Measurements from ENCODE around the gene PHKB. TPM values are rescaled to one million over a fixed set of nuclear protein-coding genes. Genes with fewer than 3 reads are reported as not detected.

Gene PHKB
- total RNA-seq: 94.8 and 110 TPM in 2 replicates

DNA sequence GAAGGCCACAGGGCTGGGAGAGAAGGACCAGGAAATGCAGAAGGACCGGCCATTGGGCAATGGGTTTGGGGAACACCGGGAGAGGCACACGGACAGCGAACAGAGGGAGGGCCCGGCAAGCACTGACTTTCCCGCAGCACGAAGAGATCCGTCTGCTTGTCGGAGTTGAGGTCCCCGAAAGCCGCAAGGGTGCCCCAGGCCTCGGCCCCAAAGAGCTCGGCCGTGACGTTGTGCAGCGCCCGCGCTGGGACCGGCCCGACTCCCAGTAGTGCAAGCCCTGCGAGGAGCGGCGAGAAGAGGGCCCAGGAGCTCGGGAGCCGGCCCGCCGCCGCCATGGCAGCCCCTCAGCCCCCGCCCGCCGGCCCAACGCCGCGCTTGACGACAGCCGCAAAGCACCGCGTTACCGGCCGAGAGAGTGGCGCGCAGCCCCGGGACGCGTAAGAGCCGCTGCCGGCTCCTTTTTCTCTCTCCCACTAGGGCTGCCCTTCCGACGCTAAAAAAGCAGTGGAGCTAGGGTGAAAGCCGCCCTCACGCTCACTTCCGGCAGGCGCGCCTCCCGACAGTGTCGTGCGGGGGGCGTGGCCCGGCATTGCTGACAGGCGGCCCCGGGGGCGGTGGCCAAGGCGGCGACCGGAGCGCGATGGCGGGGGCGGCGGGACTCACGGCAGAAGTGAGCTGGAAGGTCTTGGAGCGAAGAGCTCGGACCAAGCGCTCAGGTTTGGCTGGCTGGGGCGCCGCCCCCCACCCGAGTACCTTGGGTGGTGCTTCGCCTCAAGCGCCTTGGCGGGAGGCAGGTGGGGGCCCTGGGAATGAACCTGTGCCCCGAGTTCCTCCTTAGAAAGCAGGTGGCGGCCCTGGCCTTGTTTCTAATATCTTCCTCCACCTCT is at the start of gene PHKB, which contains the start of gene ITFG1:
PHKB (plus strand) TSS at position 621 of the 887 bp plus-strand sequence; CDS start at position 641, 20 bp downstream.
ITFG1 (minus strand) TSS at position 353 of the 887 bp plus-strand sequence; CDS start at position 335, 18 bp downstream.
- H3K27me3 Mint-ChIP-seq: no peaks in the 10 kb centered on the region
- POLR2A ChIA-PET: interaction anchor here (0.6 to 4.5 kb wide), 18 partner anchors 12 to 1149 kb away, joined by 3 to 97 read pairs (median 4); partner anchors contain the start of genes C16orf87, DNAJA2 and N4BP1
- TF ChIP-seq, protein P1, sequence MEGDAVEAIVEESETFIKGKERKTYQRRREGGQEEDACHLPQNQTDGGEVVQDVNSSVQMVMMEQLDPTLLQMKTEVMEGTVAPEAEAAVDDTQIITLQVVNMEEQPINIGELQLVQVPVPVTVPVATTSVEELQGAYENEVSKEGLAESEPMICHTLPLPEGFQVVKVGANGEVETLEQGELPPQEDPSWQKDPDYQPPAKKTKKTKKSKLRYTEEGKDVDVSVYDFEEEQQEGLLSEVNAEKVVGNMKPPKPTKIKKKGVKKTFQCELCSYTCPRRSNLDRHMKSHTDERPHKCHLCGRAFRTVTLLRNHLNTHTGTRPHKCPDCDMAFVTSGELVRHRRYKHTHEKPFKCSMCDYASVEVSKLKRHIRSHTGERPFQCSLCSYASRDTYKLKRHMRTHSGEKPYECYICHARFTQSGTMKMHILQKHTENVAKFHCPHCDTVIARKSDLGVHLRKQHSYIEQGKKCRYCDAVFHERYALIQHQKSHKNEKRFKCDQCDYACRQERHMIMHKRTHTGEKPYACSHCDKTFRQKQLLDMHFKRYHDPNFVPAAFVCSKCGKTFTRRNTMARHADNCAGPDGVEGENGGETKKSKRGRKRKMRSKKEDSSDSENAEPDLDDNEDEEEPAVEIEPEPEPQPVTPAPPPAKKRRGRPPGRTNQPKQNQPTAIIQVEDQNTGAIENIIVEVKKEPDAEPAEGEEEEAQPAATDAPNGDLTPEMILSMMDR (IDR thresholded peaks at IDR 0.05): no peak
- H3K4me3 Mint-ChIP-seq: peak within 1 kb of the TSS; percentile 98
- no peaks in the 10 kb centered on the region for H3K9me3 Mint-ChIP-seq
- intact Hi-C loops (cut with micrococcal nuclease): loop anchor here (1.0 to 10.0 kb wide), 9 partner anchors 32 to 776 kb away; partner anchors contain the start of genes DNAJA2, NETO2, ORC6 and VPS35
- peak within 1 kb of the TSS; percentile 96 for H3K27ac Mint-ChIP-seq
- ATAC-seq (ENCODE audit: low read depth) (peak; percentile 90), DNase-seq (peak; percentile 95)
- CTCF ChIA-PET: interaction anchor here (0.8 to 2.6 kb wide), 7 partner anchors 19 to 594 kb away, joined by 3 to 15 read pairs (median 3); partner anchors contain the start of gene NETO2
- H3K36me3 Mint-ChIP-seq (ENCODE audit: low read depth): peaks cover 40% of the 10 kb centered on the region
- peaks cover 68% of the 10 kb centered on the region for H3K4me1 Mint-ChIP-seq

DNA sequence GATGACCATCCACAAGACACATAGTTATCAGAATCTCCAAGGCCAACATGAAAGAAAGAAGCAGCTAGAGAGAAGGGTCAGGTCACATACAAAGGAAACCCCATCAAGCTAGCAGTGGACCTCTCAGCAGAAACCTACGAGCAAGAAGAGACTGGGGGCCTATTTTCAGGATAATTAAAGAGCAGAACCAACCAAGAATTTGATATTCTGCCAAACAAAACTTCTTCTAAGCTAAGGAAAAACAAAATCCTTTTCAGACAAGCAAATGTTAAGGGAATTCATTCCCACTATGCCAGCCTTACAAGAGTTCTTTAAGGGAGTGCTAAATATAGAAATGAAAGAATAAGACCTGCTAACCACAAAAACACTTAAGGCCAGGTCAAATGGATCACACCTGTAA is 48.1 kb upstream of the PHKB start:
- POLR2A ChIA-PET: interaction anchor here (0.6 kb wide), 1 partner anchor 25 kb away, joined by 3 read pairs; no protein-coding TSS in a partner anchor
- DNase-seq: no peak
- CTCF ChIA-PET: no interaction called here
- Mint-ChIP-seq H3K36me3 (ENCODE audit: low read depth) (peaks cover 40% of the 10 kb centered on the region), H3K9me3 (no peaks in the 10 kb centered on the region), H3K4me1 (peaks cover 6% of the 10 kb centered on the region), H3K27me3 (no peaks in the 10 kb centered on the region), H3K27ac (no peak overlapping the region), H3K4me3 (no peak overlapping the region)
- ATAC-seq (ENCODE audit: low read depth): no peak
- intact Hi-C loops (cut with micrococcal nuclease): no loop called here
- TF ChIP-seq, protein P1 (IDR thresholded peaks at IDR 0.05): no peak

DNA sequence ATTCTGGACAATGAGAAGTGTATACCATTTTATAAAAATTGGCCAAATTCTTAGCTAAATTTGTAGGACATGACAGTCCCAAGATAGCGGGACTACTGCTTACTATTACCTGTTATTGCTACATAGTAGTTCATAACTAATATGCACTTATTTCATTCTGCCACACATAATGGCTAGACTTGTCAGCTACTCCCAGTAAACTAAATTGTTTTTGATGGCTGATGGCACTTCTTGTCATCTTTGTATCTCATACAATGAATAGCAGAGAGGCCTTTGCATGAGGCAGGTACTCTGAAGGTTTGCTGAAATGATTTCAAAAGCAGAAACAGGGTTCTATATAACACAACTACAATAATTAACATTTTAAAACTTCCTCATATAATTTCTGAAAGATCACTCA is 44.3 kb upstream of the PHKB start:
- TF ChIP-seq, protein P1 (IDR thresholded peaks at IDR 0.05): no peak
- Mint-ChIP-seq H3K36me3 (ENCODE audit: low read depth) (peaks cover 47% of the 10 kb centered on the region), H3K27ac (no peak overlapping the region), H3K4me1 (peaks cover 2% of the 10 kb centered on the region), H3K9me3 (no peaks in the 10 kb centered on the region), H3K4me3 (no peak overlapping the region), H3K27me3 (no peaks in the 10 kb centered on the region)
- no peak for DNase-seq
- ChIA-PET POLR2A (no interaction called here), CTCF (no interaction called here)
- ATAC-seq (ENCODE audit: low read depth): no peak
- intact Hi-C loops (cut with micrococcal nuclease): no loop called here

DNA sequence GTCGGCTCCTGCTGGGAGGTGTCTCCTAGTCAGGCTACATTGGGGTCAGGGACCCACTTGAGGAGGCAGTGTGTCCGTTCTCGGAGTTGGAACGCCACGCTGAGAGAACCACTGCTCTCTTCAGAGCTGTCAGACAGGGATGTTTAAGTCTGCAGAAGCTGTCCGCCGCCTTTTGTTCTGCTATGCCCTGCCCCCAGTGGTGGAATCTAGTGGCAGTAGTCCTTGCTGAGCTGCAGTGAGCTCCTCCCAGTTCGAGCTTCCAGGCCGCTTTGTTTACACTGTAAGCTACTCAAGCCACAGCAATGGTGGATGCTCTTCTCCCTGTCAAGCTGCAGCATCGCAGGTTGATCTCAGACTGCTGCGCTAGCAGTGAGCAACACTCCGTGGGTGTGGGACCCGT is 36.3 kb upstream of the PHKB start:
- Mint-ChIP-seq H3K9me3 (no peaks in the 10 kb centered on the region), H3K27me3 (no peaks in the 10 kb centered on the region), H3K4me3 (no peak overlapping the region), H3K4me1 (no peaks in the 10 kb centered on the region), H3K36me3 (ENCODE audit: low read depth) (peaks cover 70% of the 10 kb centered on the region), H3K27ac (no peak overlapping the region)
- ChIA-PET POLR2A (no interaction called here), CTCF (no interaction called here)
- ATAC-seq (ENCODE audit: low read depth): no peak
- DNase-seq: no peak
- intact Hi-C loops (cut with micrococcal nuclease): no loop called here
- TF ChIP-seq, protein P1 (IDR thresholded peaks at IDR 0.05): no peak

DNA sequence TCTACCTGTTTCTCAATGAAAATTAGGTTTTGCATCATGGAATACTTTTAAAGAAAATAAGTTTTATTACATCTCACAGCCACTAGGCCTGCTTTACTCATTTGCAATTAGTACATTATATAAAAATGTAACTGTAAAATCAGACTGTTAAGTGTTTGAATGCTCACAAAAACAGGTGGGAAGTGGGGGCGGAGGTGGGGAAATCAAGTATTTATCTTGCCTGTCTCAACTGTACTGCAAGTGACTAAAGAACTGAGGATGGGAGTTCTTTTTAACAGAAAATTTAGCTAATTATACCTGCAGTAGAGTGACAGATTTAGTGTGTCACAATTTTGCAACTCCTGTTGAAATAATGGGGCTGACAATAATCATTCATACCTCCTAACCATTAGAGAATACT is 34.3 kb upstream of the PHKB start:
- TF ChIP-seq, protein P1 (IDR thresholded peaks at IDR 0.05): no peak

More for the DNA sequence above, 34.3 kb upstream of the PHKB start:
- no peaks in the 10 kb centered on the region for H3K27me3 Mint-ChIP-seq
- H3K9me3 Mint-ChIP-seq: no peaks in the 10 kb centered on the region
- peaks cover 60% of the 10 kb centered on the region for H3K36me3 Mint-ChIP-seq (ENCODE audit: low read depth)
- CTCF ChIA-PET: no interaction called here
- DNase-seq: no peak
- no peaks in the 10 kb centered on the region for H3K4me1 Mint-ChIP-seq
- POLR2A ChIA-PET: no interaction called here
- ATAC-seq (ENCODE audit: low read depth): no peak
- H3K4me3 Mint-ChIP-seq: no peak overlapping the region
- no peak overlapping the region for H3K27ac Mint-ChIP-seq
- intact Hi-C loops (cut with micrococcal nuclease): no loop called here
